AG20443 (cell line): Measurements from ENCODE around the gene RGS6.

ENCODE experiments used
- DNase-seq: peaks from one replicate; pipeline ENCODE4 v3.0.0; 2012; ENCODE audit warnings: low spot score, mixed read lengths

The RGS6 gene

GRCh38 chr14:72247896-72248465 is 315.8 kb downstream of the RGS6 start:
- DNase-seq, result no peak

GRCh38 chr14:72253503-72253902 is 321.3 kb downstream of the RGS6 start:
- DNase-seq, result no peak

- DNase-seq, result no peak
Observed at GRCh38 chr14:72254202-72254936, 322.1 kb downstream of the RGS6 start.

GRCh38 chr14:72254937-72255472 is 322.8 kb downstream of the RGS6 start:
- DNase-seq, result no peak

- DNase-seq, result no peak
Observed at GRCh38 chr14:72256055-72256454, 323.8 kb downstream of the RGS6 start.

- DNase-seq, result no peak
Observed at GRCh38 chr14:72261068-72261467, 328.8 kb downstream of the RGS6 start.

- DNase-seq, result no peak
Observed at GRCh38 chr14:72262771-72263170, 330.5 kb downstream of the RGS6 start.

GRCh38 chr14:72264716-72265115 is 332.5 kb downstream of the RGS6 start:
- no peak for DNase-seq

- no peak for DNase-seq
Observed at GRCh38 chr14:72270147-72270727, 338.0 kb downstream of the RGS6 start.

GRCh38 chr14:72270749-72271148 is 338.5 kb downstream of the RGS6 start:
- DNase-seq, result no peak

- no peak for DNase-seq
Observed at GRCh38 chr14:72275242-72275641, 343.0 kb downstream of the RGS6 start.

GRCh38 chr14:72278316-72278715 is 346.1 kb downstream of the RGS6 start:
- no peak for DNase-seq

GRCh38 chr14:72284176-72284575 is 351.9 kb downstream of the RGS6 start:
- no peak for DNase-seq

GRCh38 chr14:72290241-72290640 is 358.0 kb downstream of the RGS6 start:
- DNase-seq, result no peak

- DNase-seq, result peak; percentile 72
Observed at GRCh38 chr14:72291908-72292688, 359.9 kb downstream of the RGS6 start.

GRCh38 chr14:72292689-72293024 is 360.4 kb downstream of the RGS6 start:
- no peak for DNase-seq

GRCh38 chr14:72301352-72301751 is 369.1 kb downstream of the RGS6 start:
- no peak for DNase-seq

GRCh38 chr14:72303930-72304329 is 371.7 kb downstream of the RGS6 start:
- DNase-seq, result no peak

- DNase-seq, result no peak
Observed at GRCh38 chr14:72305561-72305960, 373.3 kb downstream of the RGS6 start.

- DNase-seq, result no peak
Observed at GRCh38 chr14:72308967-72309485, 376.8 kb downstream of the RGS6 start.

GRCh38 chr14:72311116-72311515 is 378.9 kb downstream of the RGS6 start:
- no peak for DNase-seq

GRCh38 chr14:72311516-72311915 is 379.3 kb downstream of the RGS6 start:
- no peak for DNase-seq
